ENCODE data around the gene FAM13A.
"Not testable (repeated sequence)": the region's sequence is repeated elsewhere in the genome, so short reads cannot be mapped to it uniquely, and the experiment has no call there.

Gene FAM13A

DNA sequence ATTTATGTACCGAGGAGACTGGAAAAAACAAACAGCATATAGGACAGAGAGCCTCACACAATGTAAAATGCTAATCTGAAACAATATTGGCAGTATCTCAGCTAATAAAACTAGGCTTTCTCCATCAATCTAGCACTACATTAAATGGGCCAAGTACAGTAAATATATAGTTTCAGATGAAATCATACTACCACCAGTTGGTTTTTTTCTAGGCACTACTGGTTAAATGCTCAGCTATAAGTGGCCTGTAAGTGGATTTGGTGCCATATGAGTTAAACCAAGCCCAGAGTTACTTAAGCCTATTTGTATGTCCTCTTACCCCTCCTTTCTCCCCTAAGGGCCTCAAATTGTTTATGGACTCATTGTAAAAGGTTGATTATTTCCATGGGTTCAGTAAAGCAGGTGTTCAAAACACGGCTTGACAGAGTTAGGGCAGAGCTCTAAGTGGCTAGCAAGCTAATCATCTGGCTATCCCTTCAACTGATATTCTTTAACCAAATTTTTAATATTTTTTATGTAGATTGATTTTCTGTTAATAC is 57.5 kb downstream of the FAM13A start:
- DNase-seq (ENCODE audit: low read depth) = no peak

- no peak for DNase-seq (ENCODE audit: low read depth)
Measured at GRCh38 chr4:88998891-88999290, 58.1 kb downstream of the FAM13A start.

GRCh38 chr4:88998001-88998400 is 59.0 kb downstream of the FAM13A start:
- DNase-seq (ENCODE audit: low read depth) = no peak

DNA sequence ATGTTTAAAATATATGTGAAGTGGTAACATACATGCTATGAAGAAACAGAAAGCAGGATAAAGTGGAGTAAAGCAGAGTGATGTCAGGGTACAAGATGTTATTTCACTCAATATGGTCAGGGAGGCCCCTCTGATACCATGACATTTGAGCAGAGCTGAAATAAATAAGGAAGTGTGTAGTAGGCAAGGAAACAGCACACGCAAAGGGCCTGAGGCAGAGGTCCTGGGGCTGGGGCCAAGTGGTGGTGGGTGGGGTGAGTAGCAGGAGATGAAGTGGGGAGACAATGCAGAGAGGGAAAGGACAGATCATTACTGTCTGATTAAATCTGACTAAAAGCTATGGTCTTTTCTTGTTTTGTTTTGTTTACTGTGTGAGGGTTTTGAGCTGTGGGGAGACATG is 61.1 kb downstream of the FAM13A start:
- DNase-seq (ENCODE audit: low read depth) = no peak

DNA sequence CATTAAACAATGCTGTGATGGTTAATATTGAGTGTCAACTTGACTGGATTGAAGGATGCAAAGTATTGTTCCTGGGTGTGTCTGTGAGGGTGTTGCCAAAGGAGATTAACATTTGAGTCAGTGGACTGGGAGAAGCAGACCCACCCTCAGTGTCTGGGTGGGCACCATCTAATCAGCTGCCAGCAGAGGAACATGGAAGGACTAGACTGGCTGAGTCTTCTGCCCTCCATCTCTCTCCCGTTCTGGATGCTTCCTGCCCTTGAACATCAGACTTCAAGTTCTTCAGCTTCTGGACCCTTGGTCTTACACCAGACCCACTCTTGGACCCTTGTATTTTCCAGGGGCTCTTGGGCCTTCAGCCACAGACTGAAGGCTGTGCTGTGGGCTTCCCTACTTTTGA is 61.7 kb downstream of the FAM13A start:
- DNase-seq (ENCODE audit: low read depth) = not testable (repeated sequence)

DNA sequence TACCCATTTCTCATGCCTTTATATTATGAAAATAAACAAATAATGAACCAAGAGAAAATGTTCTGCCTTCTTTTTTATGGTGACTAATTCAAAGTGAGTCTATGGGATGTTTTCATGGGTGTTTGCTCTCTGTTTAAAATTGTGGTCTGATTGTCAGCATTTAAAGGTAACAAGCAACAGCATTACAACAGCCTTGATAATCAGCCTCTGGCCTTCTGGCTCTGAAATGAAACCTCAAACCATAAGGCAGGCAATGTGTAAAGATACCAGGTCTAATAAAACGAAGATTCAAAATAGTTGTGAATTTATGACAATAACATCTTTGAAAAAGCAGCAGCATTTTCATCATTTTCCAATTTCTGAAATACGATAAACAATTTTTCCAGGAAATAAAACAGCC is 63.7 kb downstream of the FAM13A start:
- DNase-seq (ENCODE audit: low read depth) = no peak

DNA sequence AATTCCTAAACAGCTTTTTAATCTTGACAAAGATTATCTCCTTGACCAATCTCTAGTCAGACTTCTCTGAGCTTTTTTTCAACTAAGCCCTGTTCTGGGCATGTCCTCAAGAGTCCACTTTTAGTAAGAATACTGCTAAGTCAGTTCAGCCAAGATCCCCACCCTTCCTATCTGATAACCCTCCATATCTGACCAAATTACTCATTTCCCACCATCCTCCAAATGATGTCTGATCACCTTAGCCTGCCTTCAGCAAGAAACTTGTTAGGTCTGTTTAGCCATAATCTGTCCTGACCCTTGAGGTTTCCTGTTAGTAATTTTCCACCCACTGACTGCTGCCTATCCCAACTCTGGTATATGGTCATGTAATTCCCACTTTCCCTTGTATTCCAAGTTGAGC is 65.2 kb downstream of the FAM13A start:
- no peak for DNase-seq (ENCODE audit: low read depth)

DNA sequence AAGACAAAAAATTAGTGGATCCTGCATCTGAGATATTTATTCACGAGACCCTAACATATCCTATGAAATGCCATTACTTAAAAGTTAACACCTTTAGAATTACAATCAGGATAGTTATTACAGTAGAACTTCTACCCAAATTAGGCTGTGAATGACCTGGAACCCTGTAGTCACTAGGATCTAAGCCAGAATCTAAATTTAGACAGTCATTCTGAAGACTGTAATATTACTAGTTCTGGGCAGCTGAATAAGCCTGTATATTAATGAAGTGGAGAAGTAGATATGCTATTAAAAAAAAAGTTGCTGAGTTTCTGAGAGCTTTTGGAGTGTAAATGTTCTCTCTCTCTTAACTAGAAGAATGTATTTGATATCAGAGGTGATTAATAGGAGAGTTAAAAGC is 67.0 kb downstream of the FAM13A start:
- DNase-seq (ENCODE audit: low read depth) = no peak

DNA sequence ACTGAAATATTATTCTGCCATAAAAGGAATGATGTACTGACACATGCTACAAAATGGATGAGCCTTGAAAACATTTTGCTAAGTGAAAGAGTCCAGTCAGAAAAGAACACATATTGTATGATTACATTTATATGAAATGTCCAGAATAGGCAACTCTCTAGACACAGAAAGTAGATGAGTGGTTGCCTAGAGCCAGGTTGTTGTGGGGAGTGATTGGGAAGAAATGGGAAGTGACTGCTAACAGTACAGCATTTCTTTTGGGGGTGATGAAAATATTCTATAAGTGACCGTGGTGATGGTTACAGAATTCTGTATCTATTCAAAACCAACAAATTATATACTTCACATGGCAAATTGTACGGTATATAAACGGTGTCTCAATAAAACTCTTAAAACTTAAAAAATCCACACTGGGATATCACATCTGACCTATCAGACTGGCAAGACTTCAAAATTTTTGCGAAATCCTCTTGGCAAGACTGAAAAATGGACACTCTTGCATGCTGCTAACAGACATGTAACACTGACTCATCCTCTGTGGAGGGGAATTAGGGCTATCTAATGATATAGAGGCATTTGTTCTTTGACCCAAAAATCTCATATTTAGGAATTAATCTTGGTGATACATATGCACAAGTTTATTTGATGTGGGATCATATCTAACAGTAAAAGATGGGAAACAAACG is 71.8 kb downstream of the FAM13A start:
- DNase-seq (ENCODE audit: low read depth) = no peak

DNA sequence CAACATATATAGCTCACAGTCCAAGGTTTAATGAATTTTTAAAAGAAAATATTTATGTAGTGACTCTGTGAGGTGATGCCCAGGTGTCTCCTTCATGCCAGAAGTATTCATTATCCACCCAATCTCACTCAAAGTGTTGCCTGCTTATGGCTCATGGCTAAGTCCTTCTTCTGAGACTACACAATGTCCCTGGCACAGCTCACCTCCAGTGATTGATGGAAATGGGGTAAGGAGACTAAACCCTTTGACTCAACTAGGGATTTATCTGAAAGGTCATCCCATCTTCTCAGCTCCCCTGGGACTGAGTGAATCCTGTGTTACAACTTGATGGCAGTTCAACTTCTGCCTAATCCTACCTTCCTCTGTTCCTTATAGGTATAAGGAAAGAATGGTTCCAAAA is 74.2 kb downstream of the FAM13A start:
- no peak for DNase-seq (ENCODE audit: low read depth)

GRCh38 chr4:88981993-88982392 is 75.0 kb downstream of the FAM13A start:
- no peak for DNase-seq (ENCODE audit: low read depth)

DNA sequence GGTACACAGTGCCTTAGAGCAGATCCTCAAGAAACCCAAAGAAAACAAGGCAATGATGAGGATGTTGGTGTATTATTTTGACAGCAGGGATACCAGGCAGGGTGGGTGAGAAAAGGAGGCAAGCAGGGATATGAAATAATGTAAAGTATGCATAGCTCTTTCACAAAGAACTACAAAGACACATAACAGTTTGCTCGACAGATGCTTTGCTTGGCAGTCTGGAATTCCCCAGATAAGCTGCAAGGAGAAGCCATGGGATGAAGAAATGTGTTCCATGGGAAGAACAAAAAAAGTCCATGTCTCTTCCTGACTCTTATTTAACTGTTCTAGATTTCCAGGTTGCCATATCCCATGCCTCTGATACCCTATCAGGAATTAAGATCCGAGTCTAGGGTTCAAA is 75.4 kb downstream of the FAM13A start:
- DNase-seq (ENCODE audit: low read depth) = no peak

- no peak for DNase-seq (ENCODE audit: low read depth)
Measured at GRCh38 chr4:88979276-88979675, 77.7 kb downstream of the FAM13A start.

DNA sequence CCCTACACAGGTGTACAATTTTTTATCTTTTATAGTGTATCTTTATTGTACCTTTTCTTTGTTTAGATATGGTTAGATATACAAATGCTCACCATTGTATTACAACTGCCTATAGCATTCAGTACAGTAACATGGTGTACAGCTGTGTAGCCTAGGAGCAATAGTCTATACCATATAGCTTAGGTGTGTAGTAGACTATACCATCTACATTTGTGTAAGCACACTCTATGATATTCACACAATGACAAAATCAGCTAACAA is 80.3 kb downstream of the FAM13A start:
- no peak for DNase-seq (ENCODE audit: low read depth)

- DNase-seq (ENCODE audit: low read depth) = no peak
Measured at GRCh38 chr4:88975958-88976774, 80.8 kb downstream of the FAM13A start.

DNA sequence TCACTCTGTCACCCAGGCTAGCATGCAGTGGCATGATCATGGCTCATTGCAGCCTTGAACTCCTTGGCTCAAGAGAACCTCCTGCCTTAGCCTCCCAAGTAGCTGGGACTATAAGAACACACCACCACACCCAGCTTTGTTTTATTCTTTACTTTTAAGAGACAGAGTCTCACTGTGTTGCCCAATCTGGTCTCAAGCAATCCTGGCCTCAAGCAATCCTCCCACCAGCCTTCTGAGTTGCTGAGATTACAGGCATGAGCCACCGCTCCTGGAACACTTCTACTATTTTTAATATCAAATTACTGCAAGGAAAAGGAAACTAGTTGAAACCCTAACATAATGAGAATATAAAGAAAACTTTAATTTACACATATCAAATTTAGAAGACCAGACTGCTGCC is 85.4 kb downstream of the FAM13A start:
- DNase-seq (ENCODE audit: low read depth) = no peak

DNA sequence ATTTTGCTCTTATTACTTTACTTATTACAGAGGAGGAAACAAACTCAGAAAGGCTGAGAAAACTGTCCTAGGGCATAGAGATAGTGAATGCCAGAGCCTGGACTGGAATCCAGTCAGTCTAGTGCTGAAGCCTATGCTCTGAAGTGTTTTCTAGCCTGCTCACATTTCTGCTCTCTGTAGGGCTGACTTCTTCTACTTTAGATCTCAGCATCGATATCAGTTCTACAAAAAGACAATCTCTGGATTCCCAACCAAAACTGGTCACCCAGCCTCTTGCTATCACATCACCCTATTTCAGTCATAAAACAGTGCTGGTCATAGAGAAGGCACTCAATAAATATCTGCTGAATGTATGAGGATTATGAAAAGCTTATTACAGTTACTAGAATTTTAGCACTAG is 87.2 kb downstream of the FAM13A start:
- no peak for DNase-seq (ENCODE audit: low read depth)

DNA sequence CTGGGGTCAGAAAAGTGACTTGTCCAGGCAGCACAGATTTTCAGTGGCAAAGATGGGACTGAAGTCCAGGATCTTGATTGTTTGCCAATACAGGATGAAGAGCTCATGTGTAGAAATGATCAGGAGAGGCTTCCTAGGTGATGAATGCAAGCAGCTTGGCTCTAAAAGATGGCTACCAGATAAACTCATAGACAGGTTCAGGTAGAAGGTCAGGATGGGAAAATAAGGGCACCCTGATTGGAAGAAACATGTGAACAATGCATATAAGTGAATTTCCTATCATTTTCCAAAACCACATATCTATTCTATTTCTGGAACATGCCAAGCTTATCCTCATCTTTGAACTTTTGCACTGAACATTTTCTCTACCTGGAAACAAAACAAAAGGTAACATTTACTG is 87.7 kb downstream of the FAM13A start:
- DNase-seq (ENCODE audit: low read depth) = no peak

- no peak for DNase-seq (ENCODE audit: low read depth)
Measured at GRCh38 chr4:88967883-88968331, 89.1 kb downstream of the FAM13A start.

GRCh38 chr4:88965053-88965452 is 91.9 kb downstream of the FAM13A start:
- no peak for DNase-seq (ENCODE audit: low read depth)

DNA sequence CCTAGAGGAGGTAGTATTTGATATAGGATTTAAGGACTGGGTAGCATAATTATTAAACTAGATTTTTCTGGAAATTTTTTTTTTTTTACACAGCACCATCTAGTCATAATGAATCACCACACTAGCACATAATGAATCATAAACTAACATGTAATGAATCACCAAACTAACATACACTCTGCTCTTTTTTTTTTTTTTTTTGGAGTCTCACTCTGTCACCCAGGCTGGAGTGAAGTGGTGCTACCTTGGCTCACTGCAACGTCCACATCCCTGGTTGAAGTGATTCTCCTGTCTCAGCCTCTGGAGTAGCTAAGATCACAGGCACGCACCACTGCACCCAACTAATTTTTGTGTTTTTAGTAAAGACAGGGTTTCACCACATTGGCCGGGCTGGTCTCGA is 92.5 kb downstream of the FAM13A start:
- DNase-seq (ENCODE audit: low read depth) = no peak

DNA sequence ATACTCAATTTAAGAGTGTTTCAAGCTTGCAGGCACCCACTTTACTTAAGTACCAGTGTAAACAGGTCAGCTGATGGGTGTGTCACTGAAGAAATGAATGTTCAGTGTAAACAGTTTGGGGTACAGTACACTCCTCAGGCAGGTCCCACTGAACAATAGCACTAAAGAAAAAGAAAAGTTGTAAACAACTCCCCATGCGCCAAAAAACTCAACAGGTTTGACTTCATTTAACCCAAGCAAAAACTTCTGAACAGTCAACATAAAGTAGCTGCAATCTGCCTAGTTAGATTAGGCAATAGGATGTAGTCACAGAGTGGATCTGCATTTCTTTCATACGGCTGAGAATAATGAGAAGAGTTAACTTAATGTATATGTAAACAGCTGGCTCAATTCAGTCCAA is 93.2 kb downstream of the FAM13A start:
- DNase-seq (ENCODE audit: low read depth) = no peak

DNA sequence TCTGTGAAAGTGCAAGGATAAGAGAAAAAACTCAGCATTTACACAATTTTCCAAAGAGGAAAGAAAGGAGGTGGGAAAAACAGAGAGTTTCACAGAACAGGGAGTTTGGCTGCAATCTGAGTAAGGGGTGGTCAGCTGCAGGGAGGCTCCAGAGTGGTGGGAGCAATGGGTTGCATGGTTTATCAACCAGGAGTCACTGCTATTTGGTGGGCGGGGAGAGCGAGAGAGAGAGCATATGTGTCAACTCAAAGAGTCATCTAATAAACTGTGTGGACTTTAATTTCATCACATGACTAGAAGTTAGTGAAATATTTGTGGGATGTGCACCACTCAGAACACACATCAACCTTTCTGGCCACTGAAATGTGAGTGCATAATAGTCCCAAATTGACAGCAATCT is 94.6 kb downstream of the FAM13A start:
- DNase-seq (ENCODE audit: low read depth) = no peak

DNA sequence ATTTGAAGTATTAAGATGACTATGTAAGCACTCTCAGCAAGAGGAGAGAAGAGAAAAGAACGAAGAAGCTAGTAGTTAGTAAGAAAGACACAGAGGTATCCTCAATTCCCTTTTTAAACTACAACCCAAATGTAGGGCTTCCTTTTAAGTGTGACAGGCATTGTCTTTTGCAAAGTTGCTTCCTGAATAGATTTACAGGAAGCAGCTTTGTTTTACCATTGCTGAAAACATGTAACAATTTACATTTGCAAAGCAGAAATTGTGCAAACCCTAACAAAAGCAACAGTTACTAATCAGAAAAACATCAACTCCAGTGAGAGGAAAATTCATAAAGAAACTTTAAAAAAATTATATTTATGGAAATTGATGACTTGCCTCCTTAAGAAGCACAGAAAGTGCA is 96.4 kb downstream of the FAM13A start:
- no peak for DNase-seq (ENCODE audit: low read depth)

All from CMK (cell line).